Prostate gland (tissue), 2 donors: ENCODE data around the gene SHROOM3. TPM values are rescaled to one million over a fixed set of nuclear protein-coding genes. Genes with fewer than 3 reads are reported as not detected.

Experiments used
- DNase-seq: peaks from one replicate; pipeline ENCODE4 v3.0.0-alpha.2; 2019; ENCODE audit warnings: low spot score
- H3K27ac ChIP-seq, 2 donors: fragments of 200-600 bp; sonication (generic); 2 replicates each; pipeline ENCODE4 v1.5.1; 2017 to 2019
- H3K27me3 ChIP-seq: fragments of 200-600 bp; sonication (generic); replicated peaks from 2 replicates; pipeline ENCODE4 v1.5.1; 2019; ENCODE audit not compliant: insufficient read depth
- H3K36me3 ChIP-seq, 2 donors: fragments of 200-600 bp; sonication (generic); 1 replicate in 1 of 2; 2 replicates in 1 of 2; pipeline versions ENCODE4 v1.5.1 to v1.8.1; 2017 to 2019
- H3K4me1 ChIP-seq: fragments of 200-600 bp; sonication (generic); replicated peaks from 2 replicates; pipeline ENCODE4 v1.5.1; 2019
- H3K4me3 ChIP-seq, 2 donors: fragments of 200-600 bp; sonication (generic); 2 replicates each; pipeline ENCODE4 v1.5.1; 2017 to 2019
- H3K9me3 ChIP-seq: fragments of 200-600 bp; sonication (generic); 2 replicates; pipeline ENCODE4 v1.5.1; 2017
- POLR2A ChIP-seq: fragments of 450-650 bp; IDR thresholded peaks from one replicate; pipeline ENCODE4 v1.6.1; 2016; ENCODE audit warnings: antibody characterized with exemption, mild to moderate bottlenecking
- POLR2AphosphoS5 ChIP-seq: sonication (generic); formaldehyde crosslinking; IDR thresholded peaks from one replicate; pipeline ENCODE4 v1.6.1; 2017; ENCODE audit warnings: antibody characterized with exemption
- WGBS: methylation state at CpG from one replicate; pipeline ENCODE4 v1.1.5; 2018; 5-methylcytosine and 5-hydroxymethylcytosine counted together
- intact Hi-C: fragments of 100-400 bp; cut with DNase I; formaldehyde crosslinking; loops from one replicate; pipeline ENCODE4 v1.14.2; 2022
- total RNA-seq, 2 donors: library from RNA; depleted of rRNA; stranded (reverse); fragments of >200 nt; gene quantifications; one replicate each; pipeline ENCODE4 v1.1.0, GENCODE V29; 2016
- TF ChIP-seq, protein P1 (sequence below), 4 experiments: fragments of 200-600 bp in 2 of 4; fragments of 450-650 bp in 2 of 4; sonication (generic) in 2 of 4; IDR thresholded peaks; 1 replicate in 3 of 4; 2 replicates in 1 of 4; pipeline ENCODE4 v1.5.1; 2016 to 2019; ENCODE audit warnings: antibody characterized with exemption in 4 of 4, mild to moderate bottlenecking in 2 of 4, moderate library complexity in 2 of 4

SHROOM3 gene
- total RNA-seq, 2 donors from 2014 or later = 107 to 137 TPM

- Histone ChIP-seq H3K36me3 (no peaks in the 10 kb centered on the region), H3K9me3 (no peaks in the 10 kb centered on the region), H3K4me1 (peaks cover 8% of the 10 kb centered on the region), H3K27me3 (no peaks in the 10 kb centered on the region), H3K27ac (no peak overlapping the region), H3K4me3 (no peak overlapping the region)
- 76% methylated on average over 1 of the region's 1 CpG for WGBS
- intact Hi-C loops = no loop called here
- TF ChIP-seq, protein P1, sequence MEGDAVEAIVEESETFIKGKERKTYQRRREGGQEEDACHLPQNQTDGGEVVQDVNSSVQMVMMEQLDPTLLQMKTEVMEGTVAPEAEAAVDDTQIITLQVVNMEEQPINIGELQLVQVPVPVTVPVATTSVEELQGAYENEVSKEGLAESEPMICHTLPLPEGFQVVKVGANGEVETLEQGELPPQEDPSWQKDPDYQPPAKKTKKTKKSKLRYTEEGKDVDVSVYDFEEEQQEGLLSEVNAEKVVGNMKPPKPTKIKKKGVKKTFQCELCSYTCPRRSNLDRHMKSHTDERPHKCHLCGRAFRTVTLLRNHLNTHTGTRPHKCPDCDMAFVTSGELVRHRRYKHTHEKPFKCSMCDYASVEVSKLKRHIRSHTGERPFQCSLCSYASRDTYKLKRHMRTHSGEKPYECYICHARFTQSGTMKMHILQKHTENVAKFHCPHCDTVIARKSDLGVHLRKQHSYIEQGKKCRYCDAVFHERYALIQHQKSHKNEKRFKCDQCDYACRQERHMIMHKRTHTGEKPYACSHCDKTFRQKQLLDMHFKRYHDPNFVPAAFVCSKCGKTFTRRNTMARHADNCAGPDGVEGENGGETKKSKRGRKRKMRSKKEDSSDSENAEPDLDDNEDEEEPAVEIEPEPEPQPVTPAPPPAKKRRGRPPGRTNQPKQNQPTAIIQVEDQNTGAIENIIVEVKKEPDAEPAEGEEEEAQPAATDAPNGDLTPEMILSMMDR (IDR thresholded peaks at IDR 0.05) = no peak
- no peak for TF ChIP-seq POLR2AphosphoS5
- no peak for TF ChIP-seq POLR2A
- no peak for DNase-seq
Measured at GRCh38 chr4:76698141-76698540, 263.1 kb downstream of the SHROOM3 start.

DNA sequence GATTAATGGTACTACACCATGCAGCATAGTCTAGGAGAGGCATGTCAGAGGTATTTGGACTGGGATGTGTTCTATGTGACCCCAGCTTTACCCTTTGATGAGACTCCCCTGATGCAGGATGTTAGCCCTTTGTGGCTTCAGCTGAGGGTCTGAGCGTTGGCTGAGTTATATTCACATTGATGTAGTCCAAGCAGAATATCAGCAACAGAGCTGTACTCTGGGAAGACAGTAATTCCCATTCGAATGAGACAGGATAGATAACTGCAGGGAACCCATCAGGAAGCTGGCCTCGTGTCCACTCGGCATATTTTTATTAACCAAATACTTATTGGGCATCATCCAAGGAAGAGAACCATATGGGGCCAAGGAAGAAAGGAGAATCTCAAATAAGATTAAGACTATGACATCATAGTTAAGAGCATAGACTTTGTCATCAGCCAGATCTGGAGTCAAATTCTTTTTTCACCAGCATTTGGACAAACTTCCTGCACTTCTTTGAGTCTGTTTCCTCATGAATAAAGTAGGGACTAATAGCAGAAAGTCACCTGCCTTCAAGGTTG, 264.8 kb downstream of the SHROOM3 start:
- H3K27me3 ChIP-seq = no peaks in the 10 kb centered on the region
- peaks cover 20% of the 10 kb centered on the region for H3K4me1 ChIP-seq
- no peak overlapping the region for H3K4me3 ChIP-seq
- 62% methylated on average over 4 of the region's 4 CpGs for WGBS
- H3K9me3 ChIP-seq = no peaks in the 10 kb centered on the region
- TF ChIP-seq, protein P1 (IDR thresholded peaks at IDR 0.05) = no peak
- TF ChIP-seq POLR2A = no peak
- TF ChIP-seq POLR2AphosphoS5 = no peak
- intact Hi-C loops = no loop called here
- no peak overlapping the region for H3K27ac ChIP-seq
- H3K36me3 ChIP-seq = no peaks in the 10 kb centered on the region
- DNase-seq = no peak

DNA sequence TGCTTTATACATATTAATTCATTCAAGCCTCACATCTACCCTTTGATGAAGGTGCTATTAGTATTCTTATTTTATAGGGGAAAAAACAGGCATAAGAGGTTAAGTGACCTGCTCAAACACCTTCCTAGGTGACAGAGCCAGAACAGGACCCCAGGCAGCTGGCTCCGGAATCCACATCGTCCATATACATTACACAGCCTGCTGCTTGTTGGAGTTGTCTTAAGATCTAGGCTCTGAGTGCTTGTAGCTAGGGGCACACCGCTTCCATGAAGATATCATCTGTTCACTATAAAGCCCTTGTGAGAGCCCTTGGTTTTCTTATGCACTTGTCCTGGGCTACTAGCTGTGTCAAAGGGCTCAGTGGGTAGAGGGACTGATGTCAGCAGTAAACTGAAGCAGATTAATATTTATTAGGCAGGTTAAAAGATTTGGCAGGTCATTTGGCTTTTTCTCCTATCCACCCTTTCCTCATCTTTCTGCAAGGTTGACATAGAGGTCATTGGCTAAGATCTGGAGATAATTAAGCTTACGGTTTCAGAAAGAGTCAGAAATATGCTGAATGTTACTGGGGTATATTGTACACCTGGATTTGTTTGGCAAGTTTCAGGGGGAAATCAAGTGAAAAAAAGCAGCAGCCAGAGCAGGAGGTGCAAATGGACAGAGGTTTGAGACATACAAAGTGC, 267.6 kb downstream of the SHROOM3 start:
- DNase-seq = no peak
- Histone ChIP-seq H3K4me3 (no peak overlapping the region), H3K9me3 (no peaks in the 10 kb centered on the region), H3K36me3 (no peaks in the 10 kb centered on the region), H3K27me3 (no peaks in the 10 kb centered on the region), H3K27ac (peak overlapping the region; percentile 64 to 86), H3K4me1 (peaks cover 30% of the 10 kb centered on the region)
- WGBS = 72% methylated on average over 4 of the region's 4 CpGs
- intact Hi-C loops = no loop called here
- TF ChIP-seq POLR2A (no peak), POLR2AphosphoS5 (no peak)
- TF ChIP-seq, protein P1 (IDR thresholded peaks at IDR 0.05) = no peak

- Histone ChIP-seq H3K36me3 (no peaks in the 10 kb centered on the region), H3K4me1 (peaks cover 30% of the 10 kb centered on the region)
- TF ChIP-seq POLR2A = no peak
- no peak for TF ChIP-seq POLR2AphosphoS5
- TF ChIP-seq, protein P1 (IDR thresholded peaks at IDR 0.05) = no peak
Measured at GRCh38 chr4:76703123-76703490, 268.1 kb downstream of the SHROOM3 start.

GRCh38 chr4:76703676-76704075, 268.6 kb downstream of the SHROOM3 start:
- Histone ChIP-seq H3K4me1 (peaks cover 30% of the 10 kb centered on the region), H3K9me3 (no peaks in the 10 kb centered on the region), H3K36me3 (no peaks in the 10 kb centered on the region), H3K27me3 (no peaks in the 10 kb centered on the region), H3K4me3 (no peak overlapping the region), H3K27ac (peak overlapping the region; percentile 64 to 86)
- WGBS = 54% methylated on average over 3 of the region's 3 CpGs
- intact Hi-C loops = no loop called here
- no peak for TF ChIP-seq POLR2A
- TF ChIP-seq, protein P1 (IDR thresholded peaks at IDR 0.05) = no peak
- no peak for DNase-seq

More at GRCh38 chr4:76703123-76703490, 268.1 kb downstream of the SHROOM3 start:
- no peak for DNase-seq
- intact Hi-C loops = no loop called here
- Histone ChIP-seq H3K9me3 (no peaks in the 10 kb centered on the region), H3K27me3 (no peaks in the 10 kb centered on the region), H3K4me3 (no peak overlapping the region), H3K27ac (peak overlapping the region; percentile 64 to 86)
- WGBS = 87% methylated on average over 1 of the region's 1 CpG
